ENCODE data around the gene FIBP.

The FIBP gene

GRCh38 chr11:65890324-65891218 is 2.3 kb upstream of the FIBP start, which contains the start of gene CCDC85B:
CCDC85B (plus strand) TSS chr11:65890673; CDS start chr11:65890784, 111 bp downstream.
- peak; percentile 96 for DNase-seq (ENCODE audit: low read depth)

- no peak for DNase-seq (ENCODE audit: low read depth)
Measured at GRCh38 chr11:65887723-65888162, 528 bp downstream of the FIBP start.

GRCh38 chr11:65886826-65887722 is 1.2 kb downstream of the FIBP start:
- no peak for DNase-seq (ENCODE audit: low read depth)

- DNase-seq (ENCODE audit: low read depth): no peak
Measured at GRCh38 chr11:65885808-65886536, 2.3 kb downstream of the FIBP start.

GRCh38 chr11:65885231-65885630 is 3.0 kb downstream of the FIBP start:
- DNase-seq (ENCODE audit: low read depth): no peak

GRCh38 chr11:65884716-65885092 is 3.6 kb downstream of the FIBP start:
- DNase-seq (ENCODE audit: low read depth): peak; percentile 62

- no peak for DNase-seq (ENCODE audit: low read depth)
Measured at GRCh38 chr11:65883786-65884715, 4.2 kb downstream of the FIBP start.

- DNase-seq (ENCODE audit: low read depth): no peak
Measured at GRCh38 chr11:65883058-65883761, 5.1 kb downstream of the FIBP start.

- DNase-seq (ENCODE audit: low read depth): no peak
Measured at GRCh38 chr11:65882120-65883057, 5.9 kb downstream of the FIBP start.

- no peak for DNase-seq (ENCODE audit: low read depth)
Measured at GRCh38 chr11:65880844-65881421, 7.3 kb downstream of the FIBP start.

- no peak for DNase-seq (ENCODE audit: low read depth)
Measured at GRCh38 chr11:65880027-65880426, 8.2 kb downstream of the FIBP start.

GRCh38 chr11:65879617-65880016 is 8.7 kb downstream of the FIBP start, which contains the start of gene CTSW:
CTSW (plus strand) TSS chr11:65879837; CDS start chr11:65879855, 18 bp downstream.
- DNase-seq (ENCODE audit: low read depth): no peak

- peak; percentile 93 for DNase-seq (ENCODE audit: low read depth)
Measured at GRCh38 chr11:65873318-65874156, 14.7 kb downstream of the FIBP start.

- no peak for DNase-seq (ENCODE audit: low read depth)
Measured at GRCh38 chr11:65872586-65873317, 15.5 kb downstream of the FIBP start, which contains the start of gene EFEMP2. EFEMP2 (minus strand) TSS chr11:65872800; CDS start chr11:65872354, 446 bp downstream.

- DNase-seq (ENCODE audit: low read depth): no peak
Measured at GRCh38 chr11:65871811-65872548, 16.3 kb downstream of the FIBP start.
